ENCODE results near the gene DLGAP4. TPM values are rescaled to one million over a fixed set of nuclear protein-coding genes. Genes with fewer than 3 reads are reported as not detected.

Gene DLGAP4
- total and polyA plus RNA-seq, 2 of the 13 experiments (the other 11 are each of a cell fraction or from before 2014, with no cell fraction given): 15.2 to 26.7 TPM

GRCh38 chr20:36271639-36272546 is 34.2 kb upstream of the DLGAP4 start (continued):
- TF ChIP-seq, protein P1, sequence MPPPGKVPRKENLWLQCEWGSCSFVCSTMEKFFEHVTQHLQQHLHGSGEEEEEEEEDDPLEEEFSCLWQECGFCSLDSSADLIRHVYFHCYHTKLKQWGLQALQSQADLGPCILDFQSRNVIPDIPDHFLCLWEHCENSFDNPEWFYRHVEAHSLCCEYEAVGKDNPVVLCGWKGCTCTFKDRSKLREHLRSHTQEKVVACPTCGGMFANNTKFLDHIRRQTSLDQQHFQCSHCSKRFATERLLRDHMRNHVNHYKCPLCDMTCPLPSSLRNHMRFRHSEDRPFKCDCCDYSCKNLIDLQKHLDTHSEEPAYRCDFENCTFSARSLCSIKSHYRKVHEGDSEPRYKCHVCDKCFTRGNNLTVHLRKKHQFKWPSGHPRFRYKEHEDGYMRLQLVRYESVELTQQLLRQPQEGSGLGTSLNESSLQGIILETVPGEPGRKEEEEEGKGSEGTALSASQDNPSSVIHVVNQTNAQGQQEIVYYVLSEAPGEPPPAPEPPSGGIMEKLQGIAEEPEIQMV (CRISPR knock-in tag; IDR thresholded peaks at IDR 0.05; ENCODE audit: low read depth): no peak
- TF ChIP-seq IKZF5 (CRISPR knock-in tag; IDR thresholded peaks at IDR 0.05): no peak
- TF ChIP-seq ZNF138 (CRISPR knock-in tag; IDR thresholded peaks at IDR 0.05; ENCODE audit: low read depth): peak; percentile 17; the same call in 1 of the 2 replicates
- TF ChIP-seq IKZF4 (CRISPR knock-in tag; IDR thresholded peaks at IDR 0.05; ENCODE audit: borderline replicate concordance, low read depth, not compliant biosample characterization): peak; percentile 6
- TF ChIP-seq, protein P2, sequence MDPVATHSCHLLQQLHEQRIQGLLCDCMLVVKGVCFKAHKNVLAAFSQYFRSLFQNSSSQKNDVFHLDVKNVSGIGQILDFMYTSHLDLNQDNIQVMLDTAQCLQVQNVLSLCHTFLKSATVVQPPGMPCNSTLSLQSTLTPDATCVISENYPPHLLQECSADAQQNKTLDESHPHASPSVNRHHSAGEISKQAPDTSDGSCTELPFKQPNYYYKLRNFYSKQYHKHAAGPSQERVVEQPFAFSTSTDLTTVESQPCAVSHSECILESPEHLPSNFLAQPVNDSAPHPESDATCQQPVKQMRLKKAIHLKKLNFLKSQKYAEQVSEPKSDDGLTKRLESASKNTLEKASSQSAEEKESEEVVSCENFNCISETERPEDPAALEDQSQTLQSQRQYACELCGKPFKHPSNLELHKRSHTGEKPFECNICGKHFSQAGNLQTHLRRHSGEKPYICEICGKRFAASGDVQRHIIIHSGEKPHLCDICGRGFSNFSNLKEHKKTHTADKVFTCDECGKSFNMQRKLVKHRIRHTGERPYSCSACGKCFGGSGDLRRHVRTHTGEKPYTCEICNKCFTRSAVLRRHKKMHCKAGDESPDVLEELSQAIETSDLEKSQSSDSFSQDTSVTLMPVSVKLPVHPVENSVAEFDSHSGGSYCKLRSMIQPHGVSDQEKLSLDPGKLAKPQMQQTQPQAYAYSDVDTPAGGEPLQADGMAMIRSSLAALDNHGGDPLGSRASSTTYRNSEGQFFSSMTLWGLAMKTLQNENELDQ (CRISPR knock-in tag; IDR thresholded peaks at IDR 0.05; ENCODE audit: borderline replicate concordance): no peak
- no peak for TF ChIP-seq FOXK1 (CRISPR knock-in tag; IDR thresholded peaks at IDR 0.05; ENCODE audit: borderline replicate concordance, low read depth)
- TF ChIP-seq ZBTB34 (CRISPR knock-in tag; IDR thresholded peaks at IDR 0.05): no peak
- no peak for TF ChIP-seq ZNF790 (CRISPR knock-in tag; IDR thresholded peaks at IDR 0.05; ENCODE audit: borderline replicate concordance)
- TF ChIP-seq ZNF546 (CRISPR knock-in tag; conservative IDR thresholded peaks at IDR 0.05): no peak
- TF ChIP-seq SNAPC2 (CRISPR knock-in tag; IDR thresholded peaks at IDR 0.05): no peak
- no peak for TF ChIP-seq ZNF619 (CRISPR knock-in tag; IDR thresholded peaks at IDR 0.05)
- TF ChIP-seq ZNF710 (CRISPR knock-in tag; IDR thresholded peaks at IDR 0.05; ENCODE audit: borderline replicate concordance): no peak
- TF ChIP-seq CHCHD3 (CRISPR knock-in tag; IDR thresholded peaks at IDR 0.05): no peak
- TF ChIP-seq BRD4 (CRISPR knock-in tag; IDR thresholded peaks at IDR 0.05): 0 out of 2 replicates have a peak, but pooled peaks have one; percentile 14
- TF ChIP-seq GLMP (CRISPR knock-in tag; IDR thresholded peaks at IDR 0.05; ENCODE audit: borderline replicate concordance): no peak
- TF ChIP-seq, protein P3, sequence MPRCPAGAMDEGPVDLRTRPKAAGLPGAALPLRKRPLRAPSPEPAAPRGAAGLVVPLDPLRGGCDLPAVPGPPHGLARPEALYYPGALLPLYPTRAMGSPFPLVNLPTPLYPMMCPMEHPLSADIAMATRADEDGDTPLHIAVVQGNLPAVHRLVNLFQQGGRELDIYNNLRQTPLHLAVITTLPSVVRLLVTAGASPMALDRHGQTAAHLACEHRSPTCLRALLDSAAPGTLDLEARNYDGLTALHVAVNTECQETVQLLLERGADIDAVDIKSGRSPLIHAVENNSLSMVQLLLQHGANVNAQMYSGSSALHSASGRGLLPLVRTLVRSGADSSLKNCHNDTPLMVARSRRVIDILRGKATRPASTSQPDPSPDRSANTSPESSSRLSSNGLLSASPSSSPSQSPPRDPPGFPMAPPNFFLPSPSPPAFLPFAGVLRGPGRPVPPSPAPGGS (CRISPR knock-in tag; IDR thresholded peaks at IDR 0.05): no peak

Measured in HepG2 (cell line).